Upper lobe of left lung (tissue), 4 donors: ENCODE data around the gene WIPF2.

Source experiments
- EP300 ChIP-seq, 4 donors: sonication (generic); formaldehyde crosslinking; IDR thresholded peaks; one replicate each; pipeline ENCODE4 v1.5.1; 2017; ENCODE audit warnings: antibody characterized with exemption in 4 of 4, control low read depth in 2 of 4
- POLR2A ChIP-seq, 4 donors: fragments of 450-650 bp; IDR thresholded peaks; one replicate each; pipeline ENCODE4 v1.5.1; 2016 to 2017; ENCODE audit warnings: antibody characterized with exemption in 4 of 4, mild to moderate bottlenecking in 2 of 4
- POLR2AphosphoS5 ChIP-seq, 2 donors: sonication (generic); formaldehyde crosslinking; IDR thresholded peaks; one replicate each; pipeline ENCODE4 v1.5.1; 2017; ENCODE audit warnings: antibody characterized with exemption in 2 of 2
- TF ChIP-seq, protein P1 (sequence below), 6 experiments: fragments of 450-650 bp in 4 of 6; fragments of 200-600 bp in 2 of 6; sonication (generic) in 2 of 6; IDR thresholded peaks; one replicate each; pipeline ENCODE4 v1.5.1; 2016 to 2019; ENCODE audit warnings: antibody characterized with exemption in 6 of 6

- TF ChIP-seq, protein P1, sequence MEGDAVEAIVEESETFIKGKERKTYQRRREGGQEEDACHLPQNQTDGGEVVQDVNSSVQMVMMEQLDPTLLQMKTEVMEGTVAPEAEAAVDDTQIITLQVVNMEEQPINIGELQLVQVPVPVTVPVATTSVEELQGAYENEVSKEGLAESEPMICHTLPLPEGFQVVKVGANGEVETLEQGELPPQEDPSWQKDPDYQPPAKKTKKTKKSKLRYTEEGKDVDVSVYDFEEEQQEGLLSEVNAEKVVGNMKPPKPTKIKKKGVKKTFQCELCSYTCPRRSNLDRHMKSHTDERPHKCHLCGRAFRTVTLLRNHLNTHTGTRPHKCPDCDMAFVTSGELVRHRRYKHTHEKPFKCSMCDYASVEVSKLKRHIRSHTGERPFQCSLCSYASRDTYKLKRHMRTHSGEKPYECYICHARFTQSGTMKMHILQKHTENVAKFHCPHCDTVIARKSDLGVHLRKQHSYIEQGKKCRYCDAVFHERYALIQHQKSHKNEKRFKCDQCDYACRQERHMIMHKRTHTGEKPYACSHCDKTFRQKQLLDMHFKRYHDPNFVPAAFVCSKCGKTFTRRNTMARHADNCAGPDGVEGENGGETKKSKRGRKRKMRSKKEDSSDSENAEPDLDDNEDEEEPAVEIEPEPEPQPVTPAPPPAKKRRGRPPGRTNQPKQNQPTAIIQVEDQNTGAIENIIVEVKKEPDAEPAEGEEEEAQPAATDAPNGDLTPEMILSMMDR (IDR thresholded peaks at IDR 0.05) = no peak
- TF ChIP-seq POLR2A (IDR thresholded peaks at IDR 0.05) (no peak), POLR2AphosphoS5 (IDR thresholded peaks at IDR 0.05) (no peak), EP300 (IDR thresholded peaks at IDR 0.05) (no peak)
Observed at GRCh38 chr17:40179923-40180659, 39.0 kb upstream of the WIPF2 start.
